Left lung (tissue), 10 donors: ENCODE data around the gene GATA6. TPM values are rescaled to one million over a fixed set of nuclear protein-coding genes. Genes with fewer than 3 reads are reported as not detected.
A peak's percentile ranks its signal among the peaks of the same experiment; 100 is the strongest.

Source experiments
- ATAC-seq: fragments of 200-7000 bp; cut with Tn5 transposase; one replicate; pipeline ENCODE4 v1.9.1; 2020; ENCODE audit warnings: moderate library complexity
- DNase-seq, 4 donors: peaks; one replicate each; pipeline ENCODE4 v3.0.0-alpha.2; 2013 to 2020
- H3K27ac ChIP-seq, 2 donors: fragments of 200-600 bp; sonication (generic) in 1 of 2; one replicate each; pipeline versions ENCODE4 v1.5.0 to v1.8.0; 2020 to 2021
- H3K27me3 ChIP-seq, 2 donors: fragments of 200-600 bp; sonication (generic) in 1 of 2; one replicate each; pipeline versions ENCODE4 v1.5.0 to v1.8.0; 2020 to 2021
- H3K36me3 ChIP-seq, 2 donors: fragments of 200-600 bp; sonication (generic) in 1 of 2; one replicate each; pipeline versions ENCODE4 v1.5.0 to v1.8.0; 2020 to 2021
- H3K4me1 ChIP-seq, 2 donors: fragments of 200-600 bp; one replicate each; pipeline ENCODE4 v1.8.0; 2021
- H3K4me3 ChIP-seq, 2 donors: fragments of 200-600 bp; sonication (generic) in 1 of 2; one replicate each; pipeline versions ENCODE4 v1.5.0 to v1.8.0; 2020 to 2021; ENCODE audit warnings: mild to moderate bottlenecking in 1 of 2
- H3K9me3 ChIP-seq, 2 donors: fragments of 200-600 bp; sonication (generic) in 1 of 2; one replicate each; pipeline versions ENCODE4 v1.5.0 to v1.8.0; 2020 to 2021
- intact Hi-C, 2 donors: fragments of 100-400 bp; cut with DNase I; formaldehyde crosslinking; loops; one replicate each; pipeline versions ENCODE4 v1.11.2 to v1.14.2; 2022
- polyA plus RNA-seq, 6 donors: library from polyadenylated mRNA; unstranded; fragments of 120-200 nt; gene quantifications; one replicate each; pipeline ENCODE4 v1.2.1, GENCODE V29; 2013; ENCODE audit not compliant: insufficient read length in 6 of 6
- total RNA-seq, 2 donors: library from RNA; stranded (reverse); fragmentation: NEBNext Ultra II Directional; extraction: Animal tissue kit (Norgen Biotek cat#: 25700); gene quantifications; one replicate each; pipeline ENCODE4 v1.2.1, GENCODE V29; 2021
- TF ChIP-seq, protein P1 (sequence below), 2 donors: fragments of 200-600 bp; sonication (generic) in 1 of 2; IDR thresholded peaks; one replicate each; pipeline versions ENCODE4 v1.5.0 to v1.8.0; 2021; ENCODE audit warnings: antibody characterized with exemption in 2 of 2
- donor health status: DM: no; HTN: yes; CAD: no.
- donor health status: DM: no; HTN: no; CAD: no.

GATA6 gene
- total and polyA plus RNA-seq, 8 donors = 20.6 to 71.3 (median 56.8) TPM

DNA sequence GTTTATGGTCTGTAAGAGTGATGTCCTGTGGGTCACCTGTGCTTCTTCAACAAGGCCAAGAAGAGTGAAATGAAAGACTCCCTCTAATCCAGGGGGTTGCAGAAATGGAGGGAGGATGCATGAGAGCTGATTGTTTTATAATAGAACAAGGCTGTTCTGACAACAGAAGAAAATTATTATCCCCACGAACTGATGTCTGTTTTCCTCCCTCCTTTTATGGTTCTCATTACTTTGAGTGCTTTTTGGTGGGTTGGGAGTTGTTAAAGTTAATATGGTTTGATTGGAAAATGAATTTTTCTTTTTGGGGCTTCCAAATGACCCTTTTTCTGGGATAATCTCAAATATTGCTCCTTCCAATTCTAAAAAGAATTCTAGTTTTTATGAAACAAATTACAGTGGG lies 33.6 kb downstream of the GATA6 start:
- TF ChIP-seq, protein P1, sequence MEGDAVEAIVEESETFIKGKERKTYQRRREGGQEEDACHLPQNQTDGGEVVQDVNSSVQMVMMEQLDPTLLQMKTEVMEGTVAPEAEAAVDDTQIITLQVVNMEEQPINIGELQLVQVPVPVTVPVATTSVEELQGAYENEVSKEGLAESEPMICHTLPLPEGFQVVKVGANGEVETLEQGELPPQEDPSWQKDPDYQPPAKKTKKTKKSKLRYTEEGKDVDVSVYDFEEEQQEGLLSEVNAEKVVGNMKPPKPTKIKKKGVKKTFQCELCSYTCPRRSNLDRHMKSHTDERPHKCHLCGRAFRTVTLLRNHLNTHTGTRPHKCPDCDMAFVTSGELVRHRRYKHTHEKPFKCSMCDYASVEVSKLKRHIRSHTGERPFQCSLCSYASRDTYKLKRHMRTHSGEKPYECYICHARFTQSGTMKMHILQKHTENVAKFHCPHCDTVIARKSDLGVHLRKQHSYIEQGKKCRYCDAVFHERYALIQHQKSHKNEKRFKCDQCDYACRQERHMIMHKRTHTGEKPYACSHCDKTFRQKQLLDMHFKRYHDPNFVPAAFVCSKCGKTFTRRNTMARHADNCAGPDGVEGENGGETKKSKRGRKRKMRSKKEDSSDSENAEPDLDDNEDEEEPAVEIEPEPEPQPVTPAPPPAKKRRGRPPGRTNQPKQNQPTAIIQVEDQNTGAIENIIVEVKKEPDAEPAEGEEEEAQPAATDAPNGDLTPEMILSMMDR (IDR thresholded peaks at IDR 0.05) = no peak
- H3K27ac ChIP-seq = no peak overlapping the region
- no peak for ATAC-seq

DNA sequence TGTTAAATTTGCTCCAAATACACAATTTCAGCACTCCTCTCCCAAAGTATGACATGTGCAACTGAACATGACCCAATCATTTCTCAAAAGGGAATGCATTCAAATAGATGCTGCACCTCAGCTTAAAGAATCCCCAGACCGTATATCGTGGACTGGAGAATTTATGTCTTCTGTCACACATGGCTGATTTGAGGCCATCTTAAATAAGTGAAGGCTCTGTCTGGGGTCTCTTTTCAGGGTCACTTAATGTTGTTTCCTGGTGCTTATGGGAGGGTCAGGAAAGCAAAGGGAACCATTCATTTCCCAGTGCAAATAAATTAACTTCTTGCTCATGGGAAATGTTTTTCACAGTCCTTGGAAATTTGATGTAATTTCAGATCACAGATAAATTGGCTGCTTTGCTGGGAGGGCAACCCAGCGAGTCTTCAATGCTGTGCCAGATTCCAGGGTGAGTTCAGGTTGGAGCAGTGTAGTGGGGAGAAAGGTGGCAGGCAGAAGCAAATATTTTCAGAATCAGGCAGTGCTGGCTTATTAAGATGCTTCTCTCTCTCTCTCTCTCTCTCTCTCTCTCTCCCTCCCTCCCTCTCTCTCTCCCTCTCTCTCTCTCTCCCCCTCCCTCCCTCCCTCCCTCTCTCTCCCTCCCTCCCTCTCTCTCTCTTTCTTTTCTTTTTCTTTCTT lies 34.3 kb downstream of the GATA6 start:
- Histone ChIP-seq H3K9me3 (no peaks in the 10 kb centered on the region), H3K27ac (no peak overlapping the region), H3K36me3 (peaks cover 0 to 18% of the 10 kb centered on the region in 2 donors), H3K4me3 (no peak overlapping the region), H3K4me1 (peaks cover 0 to 5% of the 10 kb centered on the region in 2 donors), H3K27me3 (no peaks in the 10 kb centered on the region)
- TF ChIP-seq, protein P1 (IDR thresholded peaks at IDR 0.05) = no peak
- DNase-seq = no peak
- ATAC-seq = no peak
- intact Hi-C loops = no loop called here

More for the DNA sequence above, 33.6 kb downstream of the GATA6 start:
- no peak overlapping the region for H3K4me3 ChIP-seq
- intact Hi-C loops = no loop called here
- H3K36me3 ChIP-seq = peaks cover 0 to 18% of the 10 kb centered on the region in 2 donors
- no peak for DNase-seq
- H3K27me3 ChIP-seq = no peaks in the 10 kb centered on the region
- no peaks in the 10 kb centered on the region for H3K9me3 ChIP-seq
- peaks cover 0 to 5% of the 10 kb centered on the region in 2 donors for H3K4me1 ChIP-seq

DNA sequence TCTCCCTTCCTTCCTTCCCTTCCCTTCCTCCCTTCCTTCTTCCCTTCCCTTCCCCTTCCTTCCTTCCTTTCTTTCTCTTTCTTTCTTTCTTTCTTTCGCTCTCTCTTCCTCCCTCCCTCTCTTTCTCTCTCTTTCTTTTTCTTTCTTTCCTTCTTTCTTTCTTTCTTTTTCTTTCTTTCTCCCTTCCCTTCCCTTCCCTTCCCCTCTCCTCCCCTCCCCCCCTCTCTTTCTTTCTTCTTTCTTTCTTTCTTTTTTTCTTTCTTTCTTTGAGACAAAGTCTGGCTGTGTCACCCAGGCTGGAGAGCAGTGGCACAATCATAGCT lies 34.8 kb downstream of the GATA6 start:
- DNase-seq (no peak), ATAC-seq (no peak)
- intact Hi-C loops = no loop called here
- H3K4me3 ChIP-seq = no peak overlapping the region
- H3K27ac ChIP-seq = no peak overlapping the region
- H3K36me3 ChIP-seq = peaks cover 0 to 18% of the 10 kb centered on the region in 2 donors
- H3K4me1 ChIP-seq = peaks cover 0 to 5% of the 10 kb centered on the region in 2 donors
- H3K27me3 ChIP-seq = no peaks in the 10 kb centered on the region
- no peaks in the 10 kb centered on the region for H3K9me3 ChIP-seq
- TF ChIP-seq, protein P1 (IDR thresholded peaks at IDR 0.05) = no peak

DNA sequence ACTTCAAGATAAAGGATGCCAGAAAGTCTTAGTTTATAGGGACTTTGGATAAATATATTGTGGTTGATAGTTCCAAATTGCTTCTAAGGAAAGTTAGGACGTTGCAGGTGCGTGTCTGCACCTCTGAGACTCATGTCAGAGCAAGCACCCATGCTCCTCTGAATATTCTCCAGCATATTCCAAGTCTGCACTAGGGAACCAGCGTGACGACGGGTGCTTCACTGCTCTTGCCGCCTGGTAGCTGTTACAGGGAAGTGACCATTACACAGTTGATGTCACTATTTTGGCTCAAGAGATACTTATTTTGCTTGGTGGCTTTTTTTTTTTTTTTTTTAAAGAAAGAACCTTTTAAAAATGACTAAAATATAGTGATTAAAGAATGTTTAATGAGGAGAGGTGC lies 35.6 kb downstream of the GATA6 start:
- peaks cover 0 to 5% of the 10 kb centered on the region in 2 donors for H3K4me1 ChIP-seq
- TF ChIP-seq, protein P1 (IDR thresholded peaks at IDR 0.05) = no peak
- H3K36me3 ChIP-seq = peaks cover 0 to 18% of the 10 kb centered on the region in 2 donors
- intact Hi-C loops = no loop called here
- no peak overlapping the region for H3K4me3 ChIP-seq
- H3K9me3 ChIP-seq = no peaks in the 10 kb centered on the region
- ATAC-seq (no peak), DNase-seq (no peak)
- H3K27me3 ChIP-seq = no peaks in the 10 kb centered on the region
- no peak overlapping the region for H3K27ac ChIP-seq

DNA sequence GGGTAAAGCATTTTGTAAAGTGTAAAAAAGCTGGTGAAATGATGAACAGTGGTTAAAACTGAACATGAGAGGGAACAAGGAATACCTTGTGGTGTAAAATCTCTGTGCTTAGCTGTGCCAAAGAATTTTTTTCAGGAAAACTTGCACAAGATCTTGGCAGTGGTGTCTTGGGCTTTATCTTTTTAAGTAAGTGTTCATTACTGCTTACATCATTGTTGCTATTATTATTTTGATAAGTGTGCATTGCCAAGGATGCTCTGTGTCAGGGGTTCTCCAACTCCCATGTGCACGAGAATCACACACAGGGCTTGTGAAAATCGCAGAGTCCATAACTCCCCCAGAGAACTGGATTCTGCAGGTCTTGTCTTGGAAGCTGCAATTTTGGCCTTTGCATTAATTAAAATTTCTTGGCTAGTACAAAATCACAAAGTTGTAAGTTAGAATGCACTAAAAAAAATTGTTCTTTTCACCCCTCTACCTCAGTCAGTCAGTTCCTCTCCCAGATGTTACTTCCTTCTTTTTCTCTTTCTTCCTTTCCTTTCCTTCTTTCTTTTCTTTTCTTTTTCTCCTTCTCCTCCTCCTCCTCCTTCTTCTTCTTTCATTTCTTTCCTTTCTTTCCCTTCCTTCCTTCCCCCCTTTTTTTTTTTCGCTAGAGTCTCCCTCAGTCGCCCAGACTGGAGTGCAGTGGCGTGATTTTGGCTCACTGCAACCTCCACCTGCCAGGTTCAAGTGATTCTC lies 37.8 kb downstream of the GATA6 start:
- ATAC-seq (peak; percentile 34), DNase-seq (peak in 2 of 4 donors; percentile 86 to 90)
- intact Hi-C loops = no loop called here
- Histone ChIP-seq H3K9me3 (no peaks in the 10 kb centered on the region), H3K36me3 (no peaks in the 10 kb centered on the region), H3K4me3 (no peak overlapping the region), H3K4me1 (peaks cover 0 to 5% of the 10 kb centered on the region in 2 donors), H3K27ac (no peak overlapping the region), H3K27me3 (no peaks in the 10 kb centered on the region)
- TF ChIP-seq, protein P1 (IDR thresholded peaks at IDR 0.05) = no peak
